ENCODE data around the gene FOXM1. TPM values are rescaled to one million over a fixed set of nuclear protein-coding genes. Genes with fewer than 3 reads are reported as not detected.

The FOXM1 gene
- total RNA-seq, 1 experiment from 2014 or later: 76.9 TPM

- peaks cover 4% of the 10 kb centered on the region for H3K36me3 ChIP-seq (replicated peaks; ENCODE audit: control insufficient read depth, insufficient read depth, low read length)
- peak; percentile 81 for DNase-seq
- no peaks in the 10 kb centered on the region for H3K27me3 ChIP-seq (ENCODE audit: control insufficient read depth, insufficient read depth, low read length)
- H3K4me3 ChIP-seq (ENCODE audit: insufficient read depth, low read depth, low read length): peak overlapping the region; percentile 80
Observed at GRCh38 chr12:2813214-2814185, 63.5 kb downstream of the FOXM1 start.

GRCh38 chr12:2812290-2813213 is 64.4 kb downstream of the FOXM1 start, which contains the start of gene ITFG2:
Gene ITFG2 (plus strand): TSS chr12:2812668. CDS start chr12:2812761, 93 bp downstream.
- Histone ChIP-seq H3K27me3 (ENCODE audit: control insufficient read depth, insufficient read depth, low read length) (no peaks in the 10 kb centered on the region), H3K36me3 (replicated peaks; ENCODE audit: control insufficient read depth, insufficient read depth, low read length) (no peaks in the 10 kb centered on the region; the same call in 1 of the 2 replicates), H3K4me3 (ENCODE audit: insufficient read depth, low read depth, low read length) (peak within 1 kb of the TSS; percentile 80)
- peak; percentile 97 for DNase-seq

- no peak for DNase-seq
- no peak overlapping the region for H3K4me3 ChIP-seq (ENCODE audit: insufficient read depth, low read depth, low read length)
- H3K36me3 ChIP-seq (replicated peaks; ENCODE audit: control insufficient read depth, insufficient read depth, low read length): no peaks in the 10 kb centered on the region; the same call in 1 of the 2 replicates
- H3K27me3 ChIP-seq (ENCODE audit: control insufficient read depth, insufficient read depth, low read length): no peaks in the 10 kb centered on the region
Observed at GRCh38 chr12:2811801-2812200, 65.2 kb downstream of the FOXM1 start.

Other genes with a start within 250 kb of the FOXM1 start
- gene FKBP4, start 82.2 kb downstream of the FOXM1 start, total RNA-seq (2014; rRNA removed; shearing (Covaris generic)): 143 and 147 TPM in 2 replicates
- gene ITFG2, start 64.5 kb downstream of the FOXM1 start, total RNA-seq (2014; rRNA removed; shearing (Covaris generic)): 11.8 and 20.5 TPM in 2 replicates
- gene NRIP2, start 42.1 kb downstream of the FOXM1 start, total RNA-seq (2014; rRNA removed; shearing (Covaris generic)): not detected in 2 replicates
- gene TEX52, start 20.1 kb downstream of the FOXM1 start, total RNA-seq (2014; rRNA removed; shearing (Covaris generic)): not detected in 2 replicates
- 100 and 106 TPM in 2 replicates for gene RHNO1, start within 50 bp of the FOXM1 start, total RNA-seq (2014; rRNA removed; shearing (Covaris generic))
- 17.2 and 20.2 TPM in 2 replicates for gene TULP3, start 13.7 kb upstream of the FOXM1 start, total RNA-seq (2014; rRNA removed; shearing (Covaris generic))
- 67.7 and 70.9 TPM in 2 replicates for gene TEAD4, start 82.2 kb upstream of the FOXM1 start, total RNA-seq (2014; rRNA removed; shearing (Covaris generic))
- 20.5 and 22.4 TPM in 2 replicates for gene TSPAN9, start 200.2 kb upstream of the FOXM1 start, total RNA-seq (2014; rRNA removed; shearing (Covaris generic))

All from H7 (cell line).